ENCODE measurements around the gene AKAP10.

Gene AKAP10

GRCh38 chr17:19948116-19948943 is 29.3 kb downstream of the AKAP10 start:
- peak in 1 of 2 donors; percentile 7 for DNase-seq (ENCODE audit: low read depth in 2 of 2)
- no peak for TF ChIP-seq CTCF (IDR thresholded peaks at IDR 0.05; ENCODE audit: low read depth, low read length)
- no peak overlapping the region for H3K4me3 ChIP-seq (replicated peaks in 1 of 2; ENCODE audit: low read depth in 2 of 2, low read length in 2 of 2)

GRCh38 chr17:19946921-19947320 is 30.7 kb downstream of the AKAP10 start:
- H3K4me3 ChIP-seq (replicated peaks in 1 of 2; ENCODE audit: low read depth in 2 of 2, low read length in 2 of 2): no peak overlapping the region
- no peak for TF ChIP-seq CTCF (IDR thresholded peaks at IDR 0.05; ENCODE audit: low read depth, low read length)
- DNase-seq (ENCODE audit: low read depth in 2 of 2): no peak

- no peak overlapping the region for H3K4me3 ChIP-seq (replicated peaks in 1 of 2; ENCODE audit: low read depth in 2 of 2, low read length in 2 of 2)
- DNase-seq (ENCODE audit: low read depth in 2 of 2): no peak
- no peak for TF ChIP-seq CTCF (IDR thresholded peaks at IDR 0.05; ENCODE audit: low read depth, low read length)
Observed at GRCh38 chr17:19945009-19945626, 32.5 kb downstream of the AKAP10 start.

GRCh38 chr17:19943599-19943998 is 34.0 kb downstream of the AKAP10 start:
- DNase-seq (ENCODE audit: low read depth in 2 of 2): no peak
- no peak overlapping the region for H3K4me3 ChIP-seq (replicated peaks in 1 of 2; ENCODE audit: low read depth in 2 of 2, low read length in 2 of 2)
- TF ChIP-seq CTCF (IDR thresholded peaks at IDR 0.05; ENCODE audit: low read depth, low read length): no peak

GRCh38 chr17:19943026-19943425 is 34.6 kb downstream of the AKAP10 start:
- TF ChIP-seq CTCF (IDR thresholded peaks at IDR 0.05; ENCODE audit: low read depth, low read length): no peak
- DNase-seq (ENCODE audit: low read depth in 2 of 2): no peak
- H3K4me3 ChIP-seq (replicated peaks in 1 of 2; ENCODE audit: low read depth in 2 of 2, low read length in 2 of 2): no peak overlapping the region

GRCh38 chr17:19940722-19941464 is 36.7 kb downstream of the AKAP10 start:
- no peak for TF ChIP-seq CTCF (IDR thresholded peaks at IDR 0.05; ENCODE audit: low read depth, low read length)
- H3K4me3 ChIP-seq (replicated peaks in 1 of 2; ENCODE audit: low read depth in 2 of 2, low read length in 2 of 2): no peak overlapping the region
- peak; percentile 45 to 76 for DNase-seq (ENCODE audit: low read depth in 2 of 2)

Data from cardiac fibroblast (primary cell).